ENCODE results near the gene GIT1. TPM values are rescaled to one million over a fixed set of nuclear protein-coding genes. Genes with fewer than 3 reads are reported as not detected.
"Not testable (repeated sequence)": the region's sequence is repeated elsewhere in the genome, so short reads cannot be mapped to it uniquely, and the experiment has no call there.

GIT1 gene
- total and polyA plus RNA-seq, 9 of the 15 experiments (the other 6 are each of a cell fraction or from before 2014, with no cell fraction given) = 0.35 to 35.3 (median 17.1) TPM

DNA sequence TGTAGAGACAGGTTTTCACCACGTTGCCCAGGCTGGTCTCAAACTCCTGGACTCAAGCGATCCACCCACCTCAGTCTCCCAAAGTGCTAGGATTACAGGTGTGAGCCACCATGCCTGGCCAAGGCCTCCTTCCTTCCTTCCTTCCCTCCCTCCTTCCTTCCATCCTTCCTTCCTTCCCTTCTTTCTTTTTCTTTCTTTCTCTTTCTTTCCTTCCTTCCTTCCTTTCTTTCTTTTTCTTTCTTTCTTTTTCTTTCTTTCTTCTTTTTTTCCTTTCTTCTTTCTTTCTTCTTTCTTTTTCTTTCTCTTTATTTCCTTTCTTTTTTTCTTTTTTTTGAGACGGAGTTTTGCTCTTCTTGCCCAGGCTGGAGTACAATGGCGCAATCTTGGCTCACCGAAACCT is 31.3 kb downstream of the GIT1 start:
- H3K79me2 ChIP-seq (ENCODE audit: control insufficient read depth, insufficient read depth, low read length); POLR2A ChIA-PET; H3K27ac ChIP-seq (ENCODE audit: extremely low read depth, low read depth, low read length); H3K4me3 ChIP-seq; ATAC-seq; H3K36me3 ChIP-seq (ENCODE audit: control insufficient read depth, insufficient read depth, low read length); DNase-seq (ENCODE audit: extremely low read depth in 1 of 4, low spot score in 3 of 4); H3K4me2 ChIP-seq (ENCODE audit: insufficient read depth, low read length); H3K9me1 ChIP-seq (ENCODE audit: control insufficient read depth, insufficient read depth, low read length); H3K9me3 ChIP-seq (replicated peaks; ENCODE audit: control insufficient read depth, insufficient read depth, low read depth, low read length); in situ Hi-C loops (cut with MboI); BruUV-seq (replicated peaks); H2AFZ ChIP-seq (ENCODE audit: low read depth, low read length); CTCF ChIA-PET (ENCODE audit: low intra/inter-chr PET ratio); FAIRE-seq; H3K9ac ChIP-seq (ENCODE audit: insufficient read depth in 1 of 2, low read depth in 2 of 2, low read length in 2 of 2): not testable (repeated sequence)
- Histone ChIP-seq H3K4me1 (replicated peaks in 1 of 2; ENCODE audit: control insufficient read depth in 2 of 2, insufficient read depth in 2 of 2, low read length in 2 of 2) (peaks cover 8 to 14% of the 10 kb centered on the region in 2 experiments; a peak in 4 of 5 replicates), H4K20me1 (replicated peaks; ENCODE audit: control insufficient read depth, insufficient read depth, low read length) (peaks cover 19% of the 10 kb centered on the region), H3K27me3 (ENCODE audit: control insufficient read depth in 2 of 2, insufficient read depth in 2 of 2, low read length in 2 of 2) (peaks cover 10 to 20% of the 10 kb centered on the region in 2 experiments; a peak in 4 of 5 replicates)
- WGBS (ENCODE audit: insufficient coverage, low coverage, missing lambda C conversion rate) = 26% methylated on average over 4 of the region's 5 CpGs
- intact Hi-C loops (cut with micrococcal nuclease) = loop anchor here (10.0 kb wide), 1 partner anchor 413 kb away; no protein-coding TSS in a partner anchor
- TF ChIP-seq MTA1 (IDR thresholded peaks at IDR 0.05; ENCODE audit: borderline replicate concordance) (0 out of 2 replicates have a peak, but pooled peaks have one; percentile 26), CEBPB (tag; IDR thresholded peaks at IDR 0.05) (0 out of 2 replicates have a peak, but pooled peaks have one; percentile 20), HLTF (IDR thresholded peaks at IDR 0.05) (0 out of 2 replicates have a peak, but pooled peaks have one; percentile 31)
- TF ChIP-seq, protein P1, sequence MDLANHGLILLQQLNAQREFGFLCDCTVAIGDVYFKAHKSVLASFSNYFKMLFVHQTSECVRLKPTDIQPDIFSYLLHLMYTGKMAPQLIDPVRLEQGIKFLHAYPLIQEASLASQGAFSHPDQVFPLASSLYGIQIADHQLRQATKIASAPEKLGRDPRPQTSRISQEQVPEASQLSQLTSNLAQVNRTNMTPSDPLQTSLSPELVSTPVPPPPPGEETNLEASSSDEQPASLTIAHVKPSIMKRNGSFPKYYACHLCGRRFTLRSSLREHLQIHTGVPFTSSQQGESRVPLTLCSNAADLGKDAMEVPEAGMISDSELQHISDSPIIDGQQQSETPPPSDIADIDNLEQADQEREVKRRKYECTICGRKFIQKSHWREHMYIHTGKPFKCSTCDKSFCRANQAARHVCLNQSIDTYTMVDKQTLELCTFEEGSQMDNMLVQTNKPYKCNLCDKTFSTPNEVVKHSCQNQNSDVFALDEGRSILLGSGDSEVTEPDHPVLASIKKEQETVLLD (IDR thresholded peaks at IDR 0.05) = 0 out of 2 replicates have a peak, but pooled peaks have one; percentile 21
- TF ChIP-seq, protein P2, sequence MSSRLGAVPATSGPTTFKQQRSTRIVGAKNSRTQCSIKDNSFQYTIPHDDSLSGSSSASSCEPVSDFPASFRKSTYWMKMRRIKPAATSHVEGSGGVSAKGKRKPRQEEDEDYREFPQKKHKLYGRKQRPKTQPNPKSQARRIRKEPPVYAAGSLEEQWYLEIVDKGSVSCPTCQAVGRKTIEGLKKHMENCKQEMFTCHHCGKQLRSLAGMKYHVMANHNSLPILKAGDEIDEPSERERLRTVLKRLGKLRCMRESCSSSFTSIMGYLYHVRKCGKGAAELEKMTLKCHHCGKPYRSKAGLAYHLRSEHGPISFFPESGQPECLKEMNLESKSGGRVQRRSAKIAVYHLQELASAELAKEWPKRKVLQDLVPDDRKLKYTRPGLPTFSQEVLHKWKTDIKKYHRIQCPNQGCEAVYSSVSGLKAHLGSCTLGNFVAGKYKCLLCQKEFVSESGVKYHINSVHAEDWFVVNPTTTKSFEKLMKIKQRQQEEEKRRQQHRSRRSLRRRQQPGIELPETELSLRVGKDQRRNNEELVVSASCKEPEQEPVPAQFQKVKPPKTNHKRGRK (tag; IDR thresholded peaks at IDR 0.05) = peak; percentile 99

All from K562 (cell line).